ENCODE results near the gene NT5C2. TPM values are rescaled to one million over a fixed set of nuclear protein-coding genes. Genes with fewer than 3 reads are reported as not detected.

NT5C2 gene
- total and polyA plus RNA-seq, 2 donors (not counting 3 experiments of a cell fraction or from before 2014, with no cell fraction given): 47.2 to 69.9 TPM

GRCh38 chr10:103040418-103040817 is 152.7 kb downstream of the NT5C2 start:
- H3K9me3 ChIP-seq (replicated peaks; ENCODE audit: control insufficient read depth, insufficient read depth, low read length): no peaks in the 10 kb centered on the region
- TF ChIP-seq, protein P1, sequence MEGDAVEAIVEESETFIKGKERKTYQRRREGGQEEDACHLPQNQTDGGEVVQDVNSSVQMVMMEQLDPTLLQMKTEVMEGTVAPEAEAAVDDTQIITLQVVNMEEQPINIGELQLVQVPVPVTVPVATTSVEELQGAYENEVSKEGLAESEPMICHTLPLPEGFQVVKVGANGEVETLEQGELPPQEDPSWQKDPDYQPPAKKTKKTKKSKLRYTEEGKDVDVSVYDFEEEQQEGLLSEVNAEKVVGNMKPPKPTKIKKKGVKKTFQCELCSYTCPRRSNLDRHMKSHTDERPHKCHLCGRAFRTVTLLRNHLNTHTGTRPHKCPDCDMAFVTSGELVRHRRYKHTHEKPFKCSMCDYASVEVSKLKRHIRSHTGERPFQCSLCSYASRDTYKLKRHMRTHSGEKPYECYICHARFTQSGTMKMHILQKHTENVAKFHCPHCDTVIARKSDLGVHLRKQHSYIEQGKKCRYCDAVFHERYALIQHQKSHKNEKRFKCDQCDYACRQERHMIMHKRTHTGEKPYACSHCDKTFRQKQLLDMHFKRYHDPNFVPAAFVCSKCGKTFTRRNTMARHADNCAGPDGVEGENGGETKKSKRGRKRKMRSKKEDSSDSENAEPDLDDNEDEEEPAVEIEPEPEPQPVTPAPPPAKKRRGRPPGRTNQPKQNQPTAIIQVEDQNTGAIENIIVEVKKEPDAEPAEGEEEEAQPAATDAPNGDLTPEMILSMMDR (IDR thresholded peaks at IDR 0.05; ENCODE audit: extremely low read depth in 1 of 2, insufficient read depth in 1 of 2, low read depth in 1 of 2, low read length in 2 of 2): no peak
- no peak for TF ChIP-seq JUN (IDR thresholded peaks at IDR 0.05; ENCODE audit: borderline replicate concordance, insufficient read depth, insufficient read length, low read depth)
- no peaks in the 10 kb centered on the region for H3K36me3 ChIP-seq (ENCODE audit: control insufficient read depth in 2 of 2, extremely low read depth in 1 of 2, insufficient read depth in 2 of 2, low read length in 2 of 2)
- H3K9me1 ChIP-seq (replicated peaks; ENCODE audit: control insufficient read depth, extremely low read depth, insufficient read depth, low read length): no peaks in the 10 kb centered on the region
- ChIA-PET POLR2A (no interaction called here), CTCF (interaction anchor here (1.0 to 1.1 kb wide), 3 partner anchors 11 to 204 kb away, joined by 3 to 5 read pairs (median 5); partner anchors contain the start of gene CNNM2)
- BruUV-seq (replicated peaks): no TSS peak
- dilution Hi-C loops (cut with MboI; ENCODE audit: extremely low pct_ligation_motif_present, low sequenced_read_pairs) (no loop called here), intact Hi-C loops (cut with micrococcal nuclease) (no loop called here)
- H3K79me2 ChIP-seq (ENCODE audit: control insufficient read depth, insufficient read depth, low read length): no peaks in the 10 kb centered on the region
- no peak overlapping the region for H3K4me2 ChIP-seq (ENCODE audit: insufficient read depth, low read length)
- no peak overlapping the region for H3K4me3 ChIP-seq (replicated peaks in 1 of 3; ENCODE audit: insufficient read depth in 1 of 3, low read depth in 1 of 3, low read length in 3 of 3)
- H3K27me3 ChIP-seq (ENCODE audit: control insufficient read depth in 2 of 2, insufficient read depth in 2 of 2, low read length in 2 of 2): peaks cover 0 to 11% of the 10 kb centered on the region in 2 experiments
- H3K4me1 ChIP-seq (ENCODE audit: control insufficient read depth, extremely low read depth, insufficient read depth, low read length): no peaks in the 10 kb centered on the region
- no peaks in the 10 kb centered on the region for H4K20me1 ChIP-seq (replicated peaks; ENCODE audit: control insufficient read depth, extremely low read depth, insufficient read depth, low read length)
- no peak for FAIRE-seq
- no peak for DNase-seq (ENCODE audit: low read depth, low spot score)
- no peak overlapping the region for H2AFZ ChIP-seq (ENCODE audit: low read depth, low read length)
- no peak overlapping the region for H3K27ac ChIP-seq (ENCODE audit: insufficient read depth, low read depth, low read length)
- H3K9ac ChIP-seq (replicated peaks; ENCODE audit: extremely low read depth, insufficient read depth, low read length): no peak overlapping the region

DNA sequence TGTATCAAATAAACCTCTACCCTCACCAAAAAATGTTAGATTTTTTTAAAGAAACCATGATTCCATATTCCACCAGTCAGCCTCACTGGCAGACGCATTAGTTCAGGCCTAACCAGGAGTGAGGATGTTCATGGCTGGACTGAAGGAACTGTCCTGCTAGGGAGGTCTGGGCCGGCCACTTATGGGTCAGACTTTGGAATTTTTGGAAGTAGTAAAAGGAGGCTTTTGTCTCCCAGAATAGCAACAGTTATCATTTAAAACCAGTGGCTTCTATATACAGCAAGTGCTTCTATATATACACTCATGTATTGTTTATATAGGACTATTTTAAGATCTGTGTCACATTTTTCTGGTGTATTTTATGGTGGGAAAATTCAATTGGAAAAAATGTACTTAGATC is 154.5 kb downstream of the NT5C2 start:
- dilution Hi-C loops (cut with MboI; ENCODE audit: extremely low pct_ligation_motif_present, low sequenced_read_pairs) (no loop called here), intact Hi-C loops (cut with micrococcal nuclease) (no loop called here)
- no peaks in the 10 kb centered on the region for H3K9me3 ChIP-seq (replicated peaks; ENCODE audit: control insufficient read depth, insufficient read depth, low read length)
- H3K27me3 ChIP-seq (ENCODE audit: control insufficient read depth in 2 of 2, insufficient read depth in 2 of 2, low read length in 2 of 2): peaks cover 0 to 6% of the 10 kb centered on the region in 2 experiments
- H3K36me3 ChIP-seq (ENCODE audit: control insufficient read depth in 2 of 2, extremely low read depth in 1 of 2, insufficient read depth in 2 of 2, low read length in 2 of 2): no peaks in the 10 kb centered on the region
- FAIRE-seq (no peak), DNase-seq (ENCODE audit: low read depth, low spot score) (no peak)
- no peak overlapping the region for H3K27ac ChIP-seq (ENCODE audit: insufficient read depth, low read depth, low read length)
- no TSS peak for BruUV-seq (replicated peaks)
- no peaks in the 10 kb centered on the region for H3K79me2 ChIP-seq (ENCODE audit: control insufficient read depth, insufficient read depth, low read length)
- H3K9me1 ChIP-seq (replicated peaks; ENCODE audit: control insufficient read depth, extremely low read depth, insufficient read depth, low read length): no peaks in the 10 kb centered on the region
- no peak overlapping the region for H3K4me2 ChIP-seq (ENCODE audit: insufficient read depth, low read length)
- H3K4me3 ChIP-seq (replicated peaks in 1 of 3; ENCODE audit: insufficient read depth in 1 of 3, low read depth in 1 of 3, low read length in 3 of 3): no peak overlapping the region
- no peaks in the 10 kb centered on the region for H3K4me1 ChIP-seq (ENCODE audit: control insufficient read depth, extremely low read depth, insufficient read depth, low read length)
- CTCF ChIA-PET: no interaction called here
- POLR2A ChIA-PET: no interaction called here
- no peak overlapping the region for H3K9ac ChIP-seq (replicated peaks; ENCODE audit: extremely low read depth, insufficient read depth, low read length)
- no peaks in the 10 kb centered on the region for H4K20me1 ChIP-seq (replicated peaks; ENCODE audit: control insufficient read depth, extremely low read depth, insufficient read depth, low read length)
- H2AFZ ChIP-seq (ENCODE audit: low read depth, low read length): no peak overlapping the region
- no peak for TF ChIP-seq JUN (IDR thresholded peaks at IDR 0.05; ENCODE audit: borderline replicate concordance, insufficient read depth, insufficient read length, low read depth)
- TF ChIP-seq, protein P1 (IDR thresholded peaks at IDR 0.05; ENCODE audit: extremely low read depth in 1 of 2, insufficient read depth in 1 of 2, low read depth in 1 of 2, low read length in 2 of 2): no peak
- no peak for TF ChIP-seq GATA2 (IDR thresholded peaks at IDR 0.05; ENCODE audit: insufficient read depth, insufficient read length, low read depth, low read length)
- no peak for TF ChIP-seq MAX (IDR thresholded peaks at IDR 0.05; ENCODE audit: insufficient read depth, insufficient read length)
- TF ChIP-seq MYC (IDR thresholded peaks at IDR 0.05; ENCODE audit: low read depth, low read length): no peak
- no peak for TF ChIP-seq POLR2A (IDR thresholded peaks at IDR 0.05; ENCODE audit: low read depth, low read length)
- no peak for TF ChIP-seq POLR2AphosphoS5 (IDR thresholded peaks at IDR 0.05; ENCODE audit: insufficient read depth, low read depth, low read length)
- no peak for TF ChIP-seq EZH2 (IDR thresholded peaks at IDR 0.05; ENCODE audit: borderline replicate concordance, low read depth, low read length, severe bottlenecking)
- TF ChIP-seq FOS (IDR thresholded peaks at IDR 0.05; ENCODE audit: borderline replicate concordance, insufficient read depth, low read length): no peak

Data from endothelial cell of umbilical vein (primary cell).